ENCODE data around the gene BATF2. TPM values are rescaled to one million over a fixed set of nuclear protein-coding genes. Genes with fewer than 3 reads are reported as not detected.

BATF2 gene
- total and polyA plus RNA-seq, 9 of the 15 experiments (the other 6 are each of a cell fraction or from before 2014, with no cell fraction given), result 1.7 to 8.9 (median 6.4) TPM

- TF ChIP-seq CHD1 (IDR thresholded peaks at IDR 0.05; ENCODE audit: low read length) (peak; percentile 98), PHTF2 (CRISPR knock-in tag; IDR thresholded peaks at IDR 0.05) (no peak), THAP12 (CRISPR knock-in tag; IDR thresholded peaks at IDR 0.05) (no peak; the same call in 1 of the 2 replicates), NR3C1 (CRISPR knock-in tag; IDR thresholded peaks at IDR 0.05) (peak; percentile 99), NCOR1 (IDR thresholded peaks at IDR 0.05) (peak; percentile 37; the same call in 1 of the 2 replicates), ZNF436 (CRISPR knock-in tag; IDR thresholded peaks at IDR 0.05) (no peak), MAFF (IDR thresholded peaks at IDR 0.05; ENCODE audit: low read length) (no peak), SAFB (IDR thresholded peaks at IDR 0.05; ENCODE audit: borderline replicate concordance, low read depth, low read length) (peak; percentile 68), TBL1XR1 (IDR thresholded peaks at IDR 0.05; ENCODE audit: low read length in 2 of 2) (no peak), NFYB (IDR thresholded peaks at IDR 0.05; ENCODE audit: extremely low read depth, insufficient read length) (peak; percentile 63), SAFB2 (IDR thresholded peaks at IDR 0.05; ENCODE audit: borderline replicate concordance, low read depth, low read length, severe bottlenecking) (no peak), ZNF778 (CRISPR knock-in tag; IDR thresholded peaks at IDR 0.05) (no peak), ZNF592 (IDR thresholded peaks at IDR 0.05) (peak; percentile 86), ZNF140 (CRISPR knock-in tag; IDR thresholded peaks at IDR 0.05) (no peak), BRF2 (IDR thresholded peaks at IDR 0.05; ENCODE audit: borderline replicate concordance, insufficient read depth, insufficient read length) (no peak), HDAC8 (tag; IDR thresholded peaks at IDR 0.05) (peak; percentile 32; the same call in 1 of the 2 replicates), FIP1L1 (IDR thresholded peaks at IDR 0.05; ENCODE audit: low read depth, low read length, poor library complexity, severe bottlenecking) (peak; percentile 65), NCOA1 (IDR thresholded peaks at IDR 0.05; ENCODE audit: low read depth) (peak; percentile 67; the same call in 1 of the 2 replicates), NEUROD1 (IDR thresholded peaks at IDR 0.05; ENCODE audit: borderline replicate concordance, low read depth, low read length, partially characterized antibody) (peak; percentile 11), ARID2 (IDR thresholded peaks at IDR 0.05) (no peak), PHF21A (IDR thresholded peaks at IDR 0.05; ENCODE audit: borderline replicate concordance, low read depth) (no peak)
Measured at GRCh38 chr11:65013888-65014725, 17.3 kb upstream of the BATF2 start, which contains the start of gene ARL2 (continued).
